ENCODE data around the gene CLPSL2.

Gene CLPSL2

DNA sequence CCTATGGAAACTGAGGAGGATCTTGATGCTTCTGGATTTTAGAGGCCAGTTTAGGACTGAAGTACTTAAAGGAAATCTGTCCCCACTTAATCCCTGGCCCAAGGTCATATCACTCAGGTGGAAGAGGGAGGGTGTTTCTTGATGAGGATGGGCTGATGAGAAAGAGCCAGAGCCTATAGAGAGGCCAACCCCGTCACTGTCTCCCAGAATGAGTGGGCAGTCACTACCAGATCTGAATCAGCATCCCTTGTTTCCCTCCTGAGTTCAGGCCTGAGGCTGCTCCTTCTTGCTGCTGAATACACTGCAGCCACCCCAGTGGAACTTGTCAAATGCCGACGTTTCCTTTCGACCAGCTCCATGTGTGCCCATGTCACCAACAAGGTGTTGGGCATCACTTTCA is 24.8 kb upstream of the CLPSL2 start:
- no peaks in the 10 kb centered on the region for H3K79me2 ChIP-seq (ENCODE audit: insufficient read depth, low read length)
- H3K4me1 ChIP-seq (ENCODE audit: insufficient read depth, low read length): no peaks in the 10 kb centered on the region
- no peaks in the 10 kb centered on the region for H4K20me1 ChIP-seq (ENCODE audit: insufficient read depth, low read length)
- H3K27ac ChIP-seq (ENCODE audit: low read length): no peak overlapping the region
- peaks cover 5% of the 10 kb centered on the region for H3K27me3 ChIP-seq (ENCODE audit: insufficient read depth, low read length, poor library complexity)
- ATAC-seq (ENCODE audit: insufficient read depth, low read depth) (no peak), DNase-seq (no peak)
- no peak for TF ChIP-seq EZH2 (IDR thresholded peaks at IDR 0.05; ENCODE audit: borderline replicate concordance, low read depth, low read length, severe bottlenecking)
- TF ChIP-seq CTCF (IDR thresholded peaks at IDR 0.05; ENCODE audit: borderline replicate concordance, extremely low read depth, low read length, poor library complexity, severe bottlenecking): no peak
- peaks cover 5% of the 10 kb centered on the region for H3K9me3 ChIP-seq (ENCODE audit: insufficient read depth, low read length, severe bottlenecking)
- no peak overlapping the region for H3K9ac ChIP-seq (ENCODE audit: low read depth, low read length)
- no peak overlapping the region for H2AFZ ChIP-seq (ENCODE audit: low read depth, low read length)
- no peak overlapping the region for H3K4me3 ChIP-seq (ENCODE audit: low read depth in 1 of 2, low read length in 2 of 2)
- H3K36me3 ChIP-seq (ENCODE audit: insufficient read depth, low read length): no peaks in the 10 kb centered on the region
- H3K4me2 ChIP-seq (ENCODE audit: insufficient read depth, low read length): no peak overlapping the region

- H2AFZ ChIP-seq (ENCODE audit: low read depth, low read length): no peak overlapping the region
- TF ChIP-seq EZH2 (IDR thresholded peaks at IDR 0.05; ENCODE audit: borderline replicate concordance, low read depth, low read length, severe bottlenecking): no peak
- no peak for TF ChIP-seq CTCF (IDR thresholded peaks at IDR 0.05; ENCODE audit: borderline replicate concordance, extremely low read depth, low read length, poor library complexity, severe bottlenecking)
These were observed 24.1 kb upstream of the CLPSL2 start for GRCh38 chr6:35752330-35752729.

DNA sequence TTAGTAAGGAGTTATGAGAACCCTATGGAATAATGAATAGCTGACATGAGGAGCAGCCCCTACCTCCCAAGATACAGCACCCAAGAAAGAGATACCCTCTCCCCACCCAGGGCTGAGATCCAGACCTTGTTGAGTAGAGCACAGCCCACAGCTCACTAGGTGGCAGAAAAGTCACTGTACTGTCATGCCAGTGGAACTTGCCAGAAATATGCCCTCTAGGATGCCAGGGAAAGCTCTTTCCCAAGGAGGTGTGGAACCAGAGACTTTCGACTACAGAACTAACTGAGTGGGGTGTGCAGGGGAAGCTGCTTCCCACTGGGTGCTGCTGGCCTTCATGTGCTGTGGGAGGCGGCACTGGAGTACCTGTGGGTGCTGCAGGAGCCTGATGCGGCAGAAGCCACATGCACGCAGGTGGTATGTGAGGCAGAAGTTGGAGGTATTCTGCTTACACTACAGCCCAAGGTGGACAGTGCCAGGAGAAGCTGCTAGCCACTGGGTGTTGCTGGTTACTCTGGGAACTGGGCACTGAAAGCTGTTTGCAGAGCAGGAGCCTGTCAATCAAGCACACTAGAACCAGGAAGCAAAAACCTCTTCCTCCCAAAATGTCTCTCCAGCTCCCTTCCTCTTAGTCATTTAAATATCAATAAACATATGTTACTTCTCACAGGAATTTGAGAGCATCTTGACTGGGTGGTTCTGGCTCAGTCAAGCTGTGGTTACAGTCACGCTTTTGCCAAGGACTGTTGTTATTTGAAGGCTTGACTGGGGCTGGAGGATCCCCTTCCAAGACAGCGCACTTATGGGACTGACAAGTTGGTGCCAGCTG is 21.7 kb upstream of the CLPSL2 start:
- Histone ChIP-seq H3K27me3 (ENCODE audit: insufficient read depth, low read length, poor library complexity) (no peaks in the 10 kb centered on the region), H3K36me3 (ENCODE audit: insufficient read depth, low read length) (no peaks in the 10 kb centered on the region), H3K27ac (ENCODE audit: low read length) (no peak overlapping the region), H3K79me2 (ENCODE audit: insufficient read depth, low read length) (no peaks in the 10 kb centered on the region), H3K4me2 (ENCODE audit: insufficient read depth, low read length) (no peak overlapping the region), H2AFZ (ENCODE audit: low read depth, low read length) (peak overlapping the region; percentile 45; the same call in 1 of the 2 replicates), H3K9ac (ENCODE audit: low read depth, low read length) (no peak overlapping the region), H4K20me1 (ENCODE audit: insufficient read depth, low read length) (no peaks in the 10 kb centered on the region), H3K4me1 (ENCODE audit: insufficient read depth, low read length) (no peaks in the 10 kb centered on the region), H3K9me3 (ENCODE audit: insufficient read depth, low read length, severe bottlenecking) (no peaks in the 10 kb centered on the region), H3K4me3 (ENCODE audit: low read depth in 1 of 2, low read length in 2 of 2) (no peak overlapping the region)
- DNase-seq: no peak
- TF ChIP-seq EZH2 (IDR thresholded peaks at IDR 0.05; ENCODE audit: borderline replicate concordance, low read depth, low read length, severe bottlenecking): no peak
- TF ChIP-seq CTCF (IDR thresholded peaks at IDR 0.05; ENCODE audit: borderline replicate concordance, extremely low read depth, low read length, poor library complexity, severe bottlenecking): no peak
- ATAC-seq (ENCODE audit: insufficient read depth, low read depth): no peak

More at GRCh38 chr6:35752330-35752729, 24.1 kb upstream of the CLPSL2 start:
- Histone ChIP-seq H3K9me3 (ENCODE audit: insufficient read depth, low read length, severe bottlenecking) (peaks cover 5% of the 10 kb centered on the region), H3K79me2 (ENCODE audit: insufficient read depth, low read length) (no peaks in the 10 kb centered on the region), H3K4me2 (ENCODE audit: insufficient read depth, low read length) (no peak overlapping the region), H3K36me3 (ENCODE audit: insufficient read depth, low read length) (no peaks in the 10 kb centered on the region), H3K9ac (ENCODE audit: low read depth, low read length) (no peak overlapping the region), H3K4me1 (ENCODE audit: insufficient read depth, low read length) (no peaks in the 10 kb centered on the region), H3K27me3 (ENCODE audit: insufficient read depth, low read length, poor library complexity) (peaks cover 3% of the 10 kb centered on the region), H3K4me3 (ENCODE audit: low read depth in 1 of 2, low read length in 2 of 2) (no peak overlapping the region), H4K20me1 (ENCODE audit: insufficient read depth, low read length) (no peaks in the 10 kb centered on the region), H3K27ac (ENCODE audit: low read length) (no peak overlapping the region)
- ATAC-seq (ENCODE audit: insufficient read depth, low read depth) (no peak), DNase-seq (no peak)

Measured in DND-41 (cell line).